Caco-2 (cell line): ENCODE measurements around the gene ITPR1. TPM values are rescaled to one million over a fixed set of nuclear protein-coding genes. Genes with fewer than 3 reads are reported as not detected.

Experiments used
- BruUV-seq: library from RNA; stranded (reverse); fragments of 400-500 nt; replicated peaks from 2 replicates; lab custom pipeline; 2021; lab: Mats Ljungman, UMichigan
- CTCF ChIA-PET: fragments of 300-600 bp; sonication (Branson Sonifier 250); formaldehyde crosslinking; loops from one replicate; lab custom pipeline; 2022; ENCODE audit warnings: antibody characterized with exemption; lab: Charles Lee
- POLR2A ChIA-PET: fragments of 300-600 bp; sonication (Branson Sonifier 250); formaldehyde crosslinking; loops from one replicate; lab custom pipeline; 2022; ENCODE audit warnings: antibody characterized with exemption; lab: Charles Lee
- DNase-seq, 2 experiments: peaks; one replicate each; pipeline versions ENCODE4 v3.0.0 to v3.0.0-alpha.2; 2020 to 2022
- H3K27me3 ChIP-seq: replicated peaks from 2 replicates; pipeline ENCODE4 v1.6.0; 2011; ENCODE audit warnings: low read length; ENCODE audit not compliant: control insufficient read depth, insufficient read depth
- H3K36me3 ChIP-seq: 2 replicates; pipeline ENCODE4 v1.5.1; 2011; ENCODE audit warnings: low read length; ENCODE audit not compliant: control insufficient read depth, insufficient read depth
- H3K4me1 ChIP-seq: fragments of 250-450 bp; sonication (Bioruptor Pico); 2 replicates; pipeline ENCODE4 v1.5.1; 2020; ENCODE audit warnings: mild to moderate bottlenecking
- H3K4me3 ChIP-seq: 2 replicates; pipeline ENCODE4 v1.5.1; 2011; ENCODE audit warnings: low read depth, mild to moderate bottlenecking, control low read depth, low read length
- H3K9me3 ChIP-seq: fragments of 250-450 bp; sonication (Bioruptor Pico); 2 replicates; pipeline ENCODE4 v1.5.1; 2020; ENCODE audit warnings: mild to moderate bottlenecking, moderate library complexity
- H3K27ac Mint-ChIP-seq: one replicate; pipeline ENCODE4 v1.8.0; 2022; ENCODE audit warnings: mixed read lengths; ENCODE audit not compliant: unreplicated experiment
- H3K27me3 Mint-ChIP-seq: one replicate; pipeline ENCODE4 v1.8.0; 2022; ENCODE audit warnings: mixed read lengths; ENCODE audit not compliant: insufficient read depth, unreplicated experiment
- H3K36me3 Mint-ChIP-seq: one replicate; pipeline ENCODE4 v1.8.0; 2022; ENCODE audit warnings: mild to moderate bottlenecking, mixed read lengths; ENCODE audit not compliant: insufficient read depth, unreplicated experiment
- H3K4me1 Mint-ChIP-seq: one replicate; pipeline ENCODE4 v1.8.0; 2022; ENCODE audit warnings: low read depth, mixed read lengths; ENCODE audit not compliant: unreplicated experiment
- H3K4me3 Mint-ChIP-seq: one replicate; pipeline ENCODE4 v1.8.0; 2022; ENCODE audit warnings: mild to moderate bottlenecking, moderate library complexity, mixed read lengths; ENCODE audit not compliant: unreplicated experiment
- H3K9me3 Mint-ChIP-seq: one replicate; pipeline ENCODE4 v1.8.0; 2022; ENCODE audit warnings: mixed read lengths; ENCODE audit not compliant: unreplicated experiment
- CTCF ChIP-seq, 2 experiments: fragments of 200-600 bp in 1 of 2; IDR thresholded peaks; 1 replicate in 1 of 2; 2 replicates in 1 of 2; pipeline versions ENCODE4 v1.5.1 to v1.8.0; 2011 to 2022; ENCODE audit warnings: antibody characterized with exemption in 1 of 2, control low read depth in 1 of 2, inconsistent platforms in 1 of 2, low read depth in 1 of 2, low read length in 1 of 2, mild to moderate bottlenecking in 1 of 2, moderate library complexity in 1 of 2; ENCODE audit not compliant: insufficient read depth in 1 of 2, severe bottlenecking in 1 of 2, unreplicated experiment in 1 of 2
- intact Hi-C: fragments of 100-400 bp; cut with micrococcal nuclease; formaldehyde crosslinking; loops from one replicate; pipeline ENCODE4 v1.10.0; 2022; ENCODE audit not compliant: unreplicated experiment
- total RNA-seq: library from RNA; stranded (reverse); gene quantifications from 2 replicates; pipeline ENCODE4 v1.2.3, GENCODE V29; 2022

The ITPR1 gene
- total RNA-seq, 1 experiment from 2014 or later = 10.4 TPM

DNA sequence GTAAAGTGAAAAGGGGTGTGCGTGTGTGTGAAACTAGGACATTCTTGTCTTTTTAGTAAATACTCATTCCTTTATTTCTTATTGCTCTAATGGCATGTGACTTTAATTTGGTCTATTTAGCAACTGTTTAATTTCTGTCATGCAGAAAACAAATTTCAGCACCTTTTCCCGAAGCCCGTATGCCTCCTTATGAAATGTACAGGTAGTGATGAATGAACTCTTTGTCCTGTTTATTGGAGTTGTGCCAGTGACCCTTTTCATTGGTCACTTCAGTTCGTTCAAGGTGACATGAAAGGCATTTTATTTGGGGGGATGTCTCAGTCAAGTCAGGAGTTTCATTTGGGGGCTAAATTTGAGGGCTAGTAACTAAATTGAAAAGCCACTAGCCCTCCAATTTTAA, 55.2 kb downstream of the ITPR1 start:
- ChIA-PET POLR2A (no interaction called here), CTCF (no interaction called here)
- intact Hi-C loops = no loop called here
- Histone ChIP-seq H3K36me3 (no peaks in the 10 kb centered on the region), H3K27me3 (no peaks in the 10 kb centered on the region), H3K4me1 (no peaks in the 10 kb centered on the region), H3K9me3 (no peaks in the 10 kb centered on the region), H3K4me3 (no peak overlapping the region)
- H3K27ac Mint-ChIP-seq = no peak overlapping the region
- H3K4me3 Mint-ChIP-seq = no peak overlapping the region
- TF ChIP-seq CTCF (IDR thresholded peaks at IDR 0.05; ENCODE audit: insufficient read depth in 1 of 2, low read depth in 1 of 2, low read length in 1 of 2, severe bottlenecking in 1 of 2, unreplicated experiment in 1 of 2) = no peak
- no peaks in the 10 kb centered on the region for H3K36me3 Mint-ChIP-seq
- DNase-seq = no peak
- no peaks in the 10 kb centered on the region for H3K4me1 Mint-ChIP-seq
- H3K9me3 Mint-ChIP-seq = no peaks in the 10 kb centered on the region
- no peaks in the 10 kb centered on the region for H3K27me3 Mint-ChIP-seq
- BruUV-seq = no TSS peak

DNA sequence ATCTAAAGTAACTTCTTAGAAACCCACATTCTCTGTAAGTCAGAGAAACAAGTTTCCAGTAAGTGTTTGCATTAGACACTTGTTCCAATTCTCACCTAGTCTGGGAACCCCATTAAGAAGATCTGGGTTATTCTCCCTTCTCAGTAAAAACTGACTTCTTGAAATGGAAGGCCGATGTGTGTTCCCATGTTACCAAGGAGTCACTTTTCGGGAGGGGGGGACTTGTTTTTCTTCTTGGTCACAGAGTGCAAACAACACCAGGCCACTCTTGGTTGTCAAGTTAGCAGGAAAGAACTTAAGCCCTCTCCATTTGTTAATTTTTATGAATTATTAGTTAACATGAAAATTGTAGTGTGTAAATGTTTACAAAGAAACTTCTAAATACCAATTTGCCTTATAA, 55.6 kb downstream of the ITPR1 start:
- Histone ChIP-seq H3K36me3 (no peaks in the 10 kb centered on the region), H3K4me1 (no peaks in the 10 kb centered on the region), H3K27me3 (no peaks in the 10 kb centered on the region), H3K9me3 (no peaks in the 10 kb centered on the region), H3K4me3 (no peak overlapping the region)
- no peak for DNase-seq
- POLR2A ChIA-PET = no interaction called here
- TF ChIP-seq CTCF (IDR thresholded peaks at IDR 0.05; ENCODE audit: insufficient read depth in 1 of 2, low read depth in 1 of 2, low read length in 1 of 2, severe bottlenecking in 1 of 2, unreplicated experiment in 1 of 2) = no peak
- Mint-ChIP-seq H3K9me3 (no peaks in the 10 kb centered on the region), H3K36me3 (no peaks in the 10 kb centered on the region), H3K4me3 (no peak overlapping the region), H3K27me3 (no peaks in the 10 kb centered on the region), H3K27ac (no peak overlapping the region), H3K4me1 (no peaks in the 10 kb centered on the region)
- BruUV-seq = no TSS peak
- intact Hi-C loops = no loop called here
- CTCF ChIA-PET = no interaction called here

DNA sequence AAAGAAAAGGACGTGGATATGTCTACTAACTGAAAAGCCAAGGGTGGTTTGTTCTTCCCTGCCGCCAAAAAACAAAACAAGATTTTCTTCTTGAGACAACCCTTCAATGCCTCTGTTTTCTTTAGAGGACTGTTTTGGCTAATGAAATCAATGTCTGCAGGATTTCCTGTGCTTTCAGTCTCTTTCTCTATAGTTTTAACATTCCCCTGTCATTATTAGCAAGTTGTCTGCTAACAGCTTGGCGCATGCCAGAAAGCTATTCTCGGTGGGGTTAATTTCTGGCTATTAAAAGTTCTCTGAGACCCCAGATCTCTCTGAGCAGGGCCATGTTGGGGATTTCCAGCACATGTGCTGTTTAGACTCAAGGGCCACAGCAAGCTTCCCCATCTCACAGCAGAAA, 56.7 kb downstream of the ITPR1 start:
- H3K36me3 Mint-ChIP-seq = no peaks in the 10 kb centered on the region
- H3K36me3 ChIP-seq = no peaks in the 10 kb centered on the region
- CTCF ChIA-PET = no interaction called here
- DNase-seq = no peak
- no peak overlapping the region for H3K27ac Mint-ChIP-seq
- H3K4me1 Mint-ChIP-seq = no peaks in the 10 kb centered on the region
- intact Hi-C loops = no loop called here
- TF ChIP-seq CTCF (IDR thresholded peaks at IDR 0.05; ENCODE audit: insufficient read depth in 1 of 2, low read depth in 1 of 2, low read length in 1 of 2, severe bottlenecking in 1 of 2, unreplicated experiment in 1 of 2) = no peak
- no peaks in the 10 kb centered on the region for H3K9me3 Mint-ChIP-seq
- no peak overlapping the region for H3K4me3 ChIP-seq
- H3K9me3 ChIP-seq = no peaks in the 10 kb centered on the region
- POLR2A ChIA-PET = no interaction called here
- BruUV-seq = no TSS peak
- H3K27me3 ChIP-seq = no peaks in the 10 kb centered on the region
- no peak overlapping the region for H3K4me3 Mint-ChIP-seq
- H3K27me3 Mint-ChIP-seq = peaks cover 4% of the 10 kb centered on the region
- no peaks in the 10 kb centered on the region for H3K4me1 ChIP-seq
